GM19035 (cell line): ENCODE data around the gene CLPTM1L.
"Not testable (repeated sequence)": the region's sequence is repeated elsewhere in the genome, so short reads cannot be mapped to it uniquely, and the experiment has no call there.

Experiments
- ATAC-seq: cut with Tn5 transposase; IDR thresholded peaks from one replicate; pipeline ENCODE4 v1.9.1; 2021; ENCODE audit not compliant: unreplicated experiment

Gene CLPTM1L

GRCh38 chr5:1330146-1330846 lies 14.6 kb downstream of the CLPTM1L start:
- no peak for ATAC-seq

GRCh38 chr5:1329111-1329579 lies 15.8 kb downstream of the CLPTM1L start:
- no peak for ATAC-seq

- not testable (repeated sequence) for ATAC-seq
These were observed 16.4 kb downstream of the CLPTM1L start for GRCh38 chr5:1328237-1329110.

- not testable (repeated sequence) for ATAC-seq
These were observed 17.8 kb downstream of the CLPTM1L start for GRCh38 chr5:1326901-1327756.

GRCh38 chr5:1326532-1326875 lies 18.4 kb downstream of the CLPTM1L start:
- not testable (repeated sequence) for ATAC-seq

GRCh38 chr5:1325870-1326531 lies 18.9 kb downstream of the CLPTM1L start:
- no peak for ATAC-seq

- no peak for ATAC-seq
These were observed 19.6 kb downstream of the CLPTM1L start for GRCh38 chr5:1325191-1325741.

GRCh38 chr5:1324719-1325190 lies 20.1 kb downstream of the CLPTM1L start:
- ATAC-seq: no peak

- ATAC-seq: no peak
These were observed 20.6 kb downstream of the CLPTM1L start for GRCh38 chr5:1324301-1324700.

GRCh38 chr5:1323803-1324173 lies 21.1 kb downstream of the CLPTM1L start:
- ATAC-seq: no peak

GRCh38 chr5:1322955-1323802 lies 21.7 kb downstream of the CLPTM1L start:
- ATAC-seq: no peak

- no peak for ATAC-seq
These were observed 22.6 kb downstream of the CLPTM1L start for GRCh38 chr5:1322036-1322900.

- no peak for ATAC-seq
These were observed 23.3 kb downstream of the CLPTM1L start for GRCh38 chr5:1321576-1321975.

- no peak for ATAC-seq
These were observed 24.2 kb downstream of the CLPTM1L start for GRCh38 chr5:1320436-1321344.

- no peak for ATAC-seq
These were observed 25.3 kb downstream of the CLPTM1L start for GRCh38 chr5:1319436-1320256.

- no peak for ATAC-seq
These were observed 26.1 kb downstream of the CLPTM1L start for GRCh38 chr5:1318659-1319251.
